HG02981 (cell line): ENCODE results near the gene B4GALT2.

ENCODE experiments used
- ATAC-seq: cut with Tn5 transposase; IDR thresholded peaks from one replicate; pipeline ENCODE4 v1.9.1; 2021; ENCODE audit warnings: mild to moderate bottlenecking, moderate library complexity; ENCODE audit not compliant: unreplicated experiment

Gene B4GALT2

GRCh38 chr1:44000122-44000665, 21.2 kb downstream of the B4GALT2 start:
- no peak for ATAC-seq

- ATAC-seq = no peak
Measured at GRCh38 chr1:44002165-44002564, 23.2 kb downstream of the B4GALT2 start.

GRCh38 chr1:44002606-44003157, 23.7 kb downstream of the B4GALT2 start:
- no peak for ATAC-seq

- ATAC-seq = no peak
Measured at GRCh38 chr1:44008259-44008658, 29.2 kb downstream of the B4GALT2 start.

GRCh38 chr1:44010935-44011471, 32.0 kb downstream of the B4GALT2 start:
- no peak for ATAC-seq

- no peak for ATAC-seq
Measured at GRCh38 chr1:44012404-44012803, 33.4 kb downstream of the B4GALT2 start.

GRCh38 chr1:44012941-44013609, 34.1 kb downstream of the B4GALT2 start:
- ATAC-seq = no peak

GRCh38 chr1:44013949-44014348, 34.9 kb downstream of the B4GALT2 start:
- ATAC-seq = no peak

GRCh38 chr1:44014365-44015104, 35.5 kb downstream of the B4GALT2 start:
- no peak for ATAC-seq

- no peak for ATAC-seq
Measured at GRCh38 chr1:44015206-44015605, 36.2 kb downstream of the B4GALT2 start.

GRCh38 chr1:44016041-44016889, 37.3 kb downstream of the B4GALT2 start:
- no peak for ATAC-seq

- no peak for ATAC-seq
Measured at GRCh38 chr1:44016890-44017400, 37.9 kb downstream of the B4GALT2 start.

- ATAC-seq = no peak
Measured at GRCh38 chr1:44019466-44019948, 40.5 kb downstream of the B4GALT2 start.

- ATAC-seq = no peak
Measured at GRCh38 chr1:44020464-44020863, 41.5 kb downstream of the B4GALT2 start.

GRCh38 chr1:44021156-44021555, 42.1 kb downstream of the B4GALT2 start:
- ATAC-seq = no peak

- no peak for ATAC-seq
Measured at GRCh38 chr1:44021581-44022321, 42.7 kb downstream of the B4GALT2 start.

GRCh38 chr1:44024031-44024902, 45.3 kb downstream of the B4GALT2 start:
- no peak for ATAC-seq

- ATAC-seq = no peak
Measured at GRCh38 chr1:44024903-44025525, 46.0 kb downstream of the B4GALT2 start.
